ENCODE results near the gene PYGO2. TPM values are rescaled to one million over a fixed set of nuclear protein-coding genes. Genes with fewer than 3 reads are reported as not detected.

The PYGO2 gene
- total and polyA plus RNA-seq, 2 of the 8 experiments (the other 6 are each of a cell fraction or from before 2014, with no cell fraction given): 31.0 to 31.6 TPM

DNA sequence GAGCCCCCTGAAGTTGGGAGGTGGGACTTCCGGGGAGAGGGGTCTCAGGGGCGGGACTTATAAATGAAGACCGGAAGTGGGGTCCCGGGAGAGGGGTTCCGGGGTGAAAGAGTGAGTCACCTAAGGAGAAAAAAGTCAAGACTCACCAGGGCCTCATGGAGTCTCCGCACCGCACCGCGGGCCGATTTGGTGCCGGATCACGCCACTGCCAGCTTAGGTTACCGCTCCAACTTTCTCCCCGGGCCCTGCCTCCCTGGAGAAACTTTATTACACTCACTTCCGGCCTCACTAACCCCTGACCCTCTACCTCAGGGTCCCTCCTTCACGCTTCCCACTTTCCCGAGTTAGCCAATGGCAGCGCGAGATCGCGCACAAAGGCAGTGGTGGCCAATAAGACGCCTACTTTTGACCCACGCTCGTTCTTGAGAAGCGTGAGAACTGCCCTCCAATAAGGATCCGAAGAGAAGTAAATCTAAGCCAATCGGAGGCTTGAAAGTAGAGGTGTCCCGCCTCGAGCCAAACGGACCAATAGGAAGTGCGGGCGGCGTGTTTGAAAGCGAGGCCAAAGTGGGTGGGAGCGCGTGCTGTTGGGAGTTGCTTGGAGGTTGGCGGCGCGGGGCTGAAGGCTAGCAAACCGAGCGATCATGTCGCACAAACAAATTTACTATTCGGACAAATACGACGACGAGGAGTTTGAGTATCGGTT lies 12.7 kb upstream of the PYGO2 start, which contains the start of gene CKS1B (continued):
- TF ChIP-seq, protein P1, sequence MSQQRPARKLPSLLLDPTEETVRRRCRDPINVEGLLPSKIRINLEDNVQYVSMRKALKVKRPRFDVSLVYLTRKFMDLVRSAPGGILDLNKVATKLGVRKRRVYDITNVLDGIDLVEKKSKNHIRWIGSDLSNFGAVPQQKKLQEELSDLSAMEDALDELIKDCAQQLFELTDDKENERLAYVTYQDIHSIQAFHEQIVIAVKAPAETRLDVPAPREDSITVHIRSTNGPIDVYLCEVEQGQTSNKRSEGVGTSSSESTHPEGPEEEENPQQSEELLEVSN (IDR thresholded peaks at IDR 0.05): peak; percentile 89
- TF ChIP-seq HDAC2 (IDR thresholded peaks at IDR 0.05; ENCODE audit: borderline replicate concordance in 1 of 2, low read depth in 2 of 2, low read length in 2 of 2) (0 out of 4 replicates have a peak, but pooled peaks of 1 of the 2 experiments have one; percentile 16), YY1 (IDR thresholded peaks at IDR 0.05; ENCODE audit: low read depth, low read length) (no peak), SP1 (IDR thresholded peaks at IDR 0.05; ENCODE audit: low read depth, low read length) (peak; percentile 95), TAF1 (IDR thresholded peaks at IDR 0.05; ENCODE audit: low read depth, low read length) (peak; percentile 79; the same call in 1 of the 2 replicates), PHF8 (conservative IDR thresholded peaks at IDR 0.05; ENCODE audit: low read depth, low read length) (peak; percentile 80), SIN3A (conservative IDR thresholded peaks at IDR 0.05 in 1 of 2, IDR thresholded peaks at IDR 0.05 in 1 of 2; ENCODE audit: low read depth in 1 of 2, low read length in 2 of 2) (peak; percentile 17 to 74; a peak in 2 of 4 replicates), TAF7 (optimal IDR thresholded peaks at IDR 0.05; ENCODE audit: borderline replicate concordance, low read depth, low read length) (peak; percentile 13), SP2 (IDR thresholded peaks at IDR 0.05; ENCODE audit: low read length) (peak; percentile 69), NANOG (IDR thresholded peaks at IDR 0.05; ENCODE audit: insufficient read depth, low read depth, low read length, poor library complexity, severe bottlenecking) (no peak), CREB1 (IDR thresholded peaks at IDR 0.05) (peak; percentile 51; the same call in 1 of the 2 replicates), GTF2F1 (IDR thresholded peaks at IDR 0.05; ENCODE audit: borderline replicate concordance, low read depth, low read length) (no peak), GABPA (IDR thresholded peaks at IDR 0.05; ENCODE audit: borderline replicate concordance, insufficient read depth, low read length) (peak; percentile 91)
- TF ChIP-seq, protein P2, sequence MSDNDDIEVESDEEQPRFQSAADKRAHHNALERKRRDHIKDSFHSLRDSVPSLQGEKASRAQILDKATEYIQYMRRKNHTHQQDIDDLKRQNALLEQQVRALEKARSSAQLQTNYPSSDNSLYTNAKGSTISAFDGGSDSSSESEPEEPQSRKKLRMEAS (IDR thresholded peaks at IDR 0.05): peak; percentile 93

Data from H1 (cell line).